ENCODE data around the gene VILL. TPM values are rescaled to one million over a fixed set of nuclear protein-coding genes. Genes with fewer than 3 reads are reported as not detected.

VILL gene
- total RNA-seq, 1 donor from 2014 or later, result 1.5 TPM

DNA sequence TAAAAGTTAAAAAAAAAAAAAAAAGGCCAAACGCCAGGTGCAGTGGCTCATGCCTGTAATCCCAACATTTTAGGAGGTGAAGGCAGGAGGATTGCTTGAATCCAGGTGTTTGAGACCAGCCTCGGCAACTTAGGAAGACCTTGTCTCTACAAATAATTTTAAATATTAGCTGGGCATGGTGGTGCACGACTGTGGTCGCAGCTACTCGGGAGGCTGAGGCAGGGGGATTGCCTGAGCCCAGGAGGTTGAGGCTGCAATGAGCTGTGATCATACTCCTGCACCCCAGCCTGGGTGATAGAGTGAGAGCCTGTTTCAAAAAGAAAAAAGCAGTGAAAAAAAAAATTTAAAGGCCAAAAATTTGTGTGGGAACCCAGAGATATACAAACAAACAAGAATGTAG lies 45.7 kb downstream of the VILL start:
- Histone ChIP-seq H4K20me1 (ENCODE audit: insufficient read depth, low read length) (no peaks in the 10 kb centered on the region), H3K9ac (ENCODE audit: low read length) (no peak overlapping the region), H3K79me2 (ENCODE audit: insufficient read depth, low read length) (no peaks in the 10 kb centered on the region), H3K27ac (ENCODE audit: low read depth, low read length) (no peak overlapping the region), H3K36me3 (ENCODE audit: insufficient read depth, low read length) (no peaks in the 10 kb centered on the region), H3K27me3 (ENCODE audit: insufficient read depth, low read length) (no peaks in the 10 kb centered on the region), H2AFZ (ENCODE audit: low read depth, low read length) (no peak overlapping the region), H3K4me1 (ENCODE audit: insufficient read depth, low read length) (peaks cover 12% of the 10 kb centered on the region), H3K4me3 (ENCODE audit: insufficient read depth, low read depth, low read length) (no peak overlapping the region), H3K9me3 (ENCODE audit: insufficient read depth, low read depth, low read length) (no peaks in the 10 kb centered on the region), H3K4me2 (ENCODE audit: low read length) (no peak overlapping the region)
- no peak for TF ChIP-seq EZH2 (IDR thresholded peaks at IDR 0.05; ENCODE audit: insufficient read depth, low read length)
- TF ChIP-seq, protein P1, sequence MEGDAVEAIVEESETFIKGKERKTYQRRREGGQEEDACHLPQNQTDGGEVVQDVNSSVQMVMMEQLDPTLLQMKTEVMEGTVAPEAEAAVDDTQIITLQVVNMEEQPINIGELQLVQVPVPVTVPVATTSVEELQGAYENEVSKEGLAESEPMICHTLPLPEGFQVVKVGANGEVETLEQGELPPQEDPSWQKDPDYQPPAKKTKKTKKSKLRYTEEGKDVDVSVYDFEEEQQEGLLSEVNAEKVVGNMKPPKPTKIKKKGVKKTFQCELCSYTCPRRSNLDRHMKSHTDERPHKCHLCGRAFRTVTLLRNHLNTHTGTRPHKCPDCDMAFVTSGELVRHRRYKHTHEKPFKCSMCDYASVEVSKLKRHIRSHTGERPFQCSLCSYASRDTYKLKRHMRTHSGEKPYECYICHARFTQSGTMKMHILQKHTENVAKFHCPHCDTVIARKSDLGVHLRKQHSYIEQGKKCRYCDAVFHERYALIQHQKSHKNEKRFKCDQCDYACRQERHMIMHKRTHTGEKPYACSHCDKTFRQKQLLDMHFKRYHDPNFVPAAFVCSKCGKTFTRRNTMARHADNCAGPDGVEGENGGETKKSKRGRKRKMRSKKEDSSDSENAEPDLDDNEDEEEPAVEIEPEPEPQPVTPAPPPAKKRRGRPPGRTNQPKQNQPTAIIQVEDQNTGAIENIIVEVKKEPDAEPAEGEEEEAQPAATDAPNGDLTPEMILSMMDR (IDR thresholded peaks at IDR 0.05; ENCODE audit: insufficient read depth, low read depth, low read length), result no peak
- FAIRE-seq (no peak), DNase-seq (ENCODE audit: low read depth) (no peak)
- Mint-ChIP-seq H3K4me1 (ENCODE audit: low read depth, unreplicated experiment) (peaks cover 6% of the 10 kb centered on the region), H3K36me3 (ENCODE audit: low read depth, unreplicated experiment) (no peaks in the 10 kb centered on the region), H3K9me3 (ENCODE audit: unreplicated experiment) (peaks cover 2% of the 10 kb centered on the region), H3K27ac (ENCODE audit: unreplicated experiment) (no peak overlapping the region), H3K4me3 (ENCODE audit: unreplicated experiment) (no peak overlapping the region), H3K27me3 (ENCODE audit: low read depth, unreplicated experiment) (peaks cover 42% of the 10 kb centered on the region)

GRCh38 chr3:38036906-38037305 lies 46.3 kb downstream of the VILL start:
- H3K27me3 ChIP-seq (ENCODE audit: insufficient read depth, low read length), result no peaks in the 10 kb centered on the region
- FAIRE-seq (no peak), DNase-seq (ENCODE audit: low read depth) (no peak)
- H2AFZ ChIP-seq (ENCODE audit: low read depth, low read length), result no peak overlapping the region
- H3K4me3 ChIP-seq (ENCODE audit: insufficient read depth, low read depth, low read length), result no peak overlapping the region
- H3K4me2 ChIP-seq (ENCODE audit: low read length), result no peak overlapping the region
- no peaks in the 10 kb centered on the region for H3K36me3 Mint-ChIP-seq (ENCODE audit: low read depth, unreplicated experiment)
- H3K36me3 ChIP-seq (ENCODE audit: insufficient read depth, low read length), result no peaks in the 10 kb centered on the region
- H3K4me1 ChIP-seq (ENCODE audit: insufficient read depth, low read length), result peaks cover 11% of the 10 kb centered on the region
- no peak overlapping the region for H3K4me3 Mint-ChIP-seq (ENCODE audit: unreplicated experiment)
- peaks cover 39% of the 10 kb centered on the region for H3K27me3 Mint-ChIP-seq (ENCODE audit: low read depth, unreplicated experiment)
- H3K9me3 Mint-ChIP-seq (ENCODE audit: unreplicated experiment), result peaks cover 2% of the 10 kb centered on the region
- TF ChIP-seq EZH2 (IDR thresholded peaks at IDR 0.05; ENCODE audit: insufficient read depth, low read length), result no peak
- TF ChIP-seq, protein P1 (IDR thresholded peaks at IDR 0.05; ENCODE audit: insufficient read depth, low read depth, low read length), result no peak
- no peak overlapping the region for H3K9ac ChIP-seq (ENCODE audit: low read length)
- peaks cover 6% of the 10 kb centered on the region for H3K4me1 Mint-ChIP-seq (ENCODE audit: low read depth, unreplicated experiment)
- H3K9me3 ChIP-seq (ENCODE audit: insufficient read depth, low read depth, low read length), result no peaks in the 10 kb centered on the region
- no peak overlapping the region for H3K27ac ChIP-seq (ENCODE audit: low read depth, low read length)
- H4K20me1 ChIP-seq (ENCODE audit: insufficient read depth, low read length), result no peaks in the 10 kb centered on the region
- H3K79me2 ChIP-seq (ENCODE audit: insufficient read depth, low read length), result no peaks in the 10 kb centered on the region
- H3K27ac Mint-ChIP-seq (ENCODE audit: unreplicated experiment), result no peak overlapping the region

DNA sequence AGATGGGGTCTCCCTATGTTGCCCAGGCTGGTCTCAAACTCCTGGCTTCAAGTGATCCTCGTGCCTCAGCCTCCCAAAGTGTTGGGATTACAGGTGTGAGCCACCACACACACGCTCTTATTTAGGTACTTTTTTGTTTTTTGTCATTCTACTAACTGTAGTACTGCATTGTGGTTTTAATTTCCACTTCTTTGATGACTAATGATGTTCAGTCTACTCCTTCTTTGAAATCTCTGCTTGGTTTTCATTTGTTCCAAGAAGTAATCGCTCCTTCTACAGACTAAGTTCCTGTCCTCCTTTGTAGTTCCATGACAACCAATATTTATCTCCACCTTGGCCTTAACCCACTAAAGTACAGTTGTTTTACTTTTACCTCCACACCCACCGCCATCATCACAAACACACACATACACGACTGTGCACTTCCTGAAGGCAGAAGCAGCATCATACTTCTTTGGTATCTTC lies 47.9 kb downstream of the VILL start:
- H3K9ac ChIP-seq (ENCODE audit: low read length), result no peak overlapping the region
- peaks cover 2% of the 10 kb centered on the region for H3K9me3 Mint-ChIP-seq (ENCODE audit: unreplicated experiment)
- no peak overlapping the region for H3K27ac Mint-ChIP-seq (ENCODE audit: unreplicated experiment)
- H3K9me3 ChIP-seq (ENCODE audit: insufficient read depth, low read depth, low read length), result no peaks in the 10 kb centered on the region
- peak overlapping the region; percentile 79 for H3K4me3 Mint-ChIP-seq (ENCODE audit: unreplicated experiment)
- H3K4me3 ChIP-seq (ENCODE audit: insufficient read depth, low read depth, low read length), result peak overlapping the region; percentile 63
- no peaks in the 10 kb centered on the region for H3K36me3 Mint-ChIP-seq (ENCODE audit: low read depth, unreplicated experiment)
- H3K27me3 ChIP-seq (ENCODE audit: insufficient read depth, low read length), result no peaks in the 10 kb centered on the region
- H3K27me3 Mint-ChIP-seq (ENCODE audit: low read depth, unreplicated experiment), result peaks cover 39% of the 10 kb centered on the region
- no peak overlapping the region for H3K27ac ChIP-seq (ENCODE audit: low read depth, low read length)
- peaks cover 11% of the 10 kb centered on the region for H3K4me1 ChIP-seq (ENCODE audit: insufficient read depth, low read length)
- H2AFZ ChIP-seq (ENCODE audit: low read depth, low read length), result peak overlapping the region; percentile 91
- DNase-seq (ENCODE audit: low read depth), result no peak
- H3K4me2 ChIP-seq (ENCODE audit: low read length), result peak overlapping the region; percentile 93
- peaks cover 6% of the 10 kb centered on the region for H3K4me1 Mint-ChIP-seq (ENCODE audit: low read depth, unreplicated experiment)
- no peaks in the 10 kb centered on the region for H3K36me3 ChIP-seq (ENCODE audit: insufficient read depth, low read length)
- H4K20me1 ChIP-seq (ENCODE audit: insufficient read depth, low read length), result no peaks in the 10 kb centered on the region
- TF ChIP-seq, protein P1 (IDR thresholded peaks at IDR 0.05; ENCODE audit: insufficient read depth, low read depth, low read length), result no peak
- TF ChIP-seq EZH2 (IDR thresholded peaks at IDR 0.05; ENCODE audit: insufficient read depth, low read length), result no peak
- no peaks in the 10 kb centered on the region for H3K79me2 ChIP-seq (ENCODE audit: insufficient read depth, low read length)
- no peak for FAIRE-seq

All from astrocyte (in vitro differentiated cells and primary cell).